ENCODE measurements around the gene HDAC2.
"Not testable (repeated sequence)": the region's sequence is repeated elsewhere in the genome, so short reads cannot be mapped to it uniquely, and the experiment has no call there.

Gene HDAC2

GRCh38 chr6:113971741-113972140 lies 793 bp upstream of the HDAC2 start:
- no peak for DNase-seq (ENCODE audit: low read depth)

- DNase-seq (ENCODE audit: low read depth): no peak
These were observed 802 bp downstream of the HDAC2 start for GRCh38 chr6:113969888-113970804.

- no peak for DNase-seq (ENCODE audit: low read depth)
These were observed 2.5 kb downstream of the HDAC2 start for GRCh38 chr6:113968472-113968871.

- no peak for DNase-seq (ENCODE audit: low read depth)
These were observed 3.2 kb downstream of the HDAC2 start for GRCh38 chr6:113967777-113968176.

GRCh38 chr6:113960795-113961194 lies 10.2 kb downstream of the HDAC2 start:
- DNase-seq (ENCODE audit: low read depth): no peak

- no peak for DNase-seq (ENCODE audit: low read depth)
These were observed 11.7 kb downstream of the HDAC2 start for GRCh38 chr6:113959235-113959634.

GRCh38 chr6:113954653-113955052 lies 16.3 kb downstream of the HDAC2 start:
- DNase-seq (ENCODE audit: low read depth): no peak

- DNase-seq (ENCODE audit: low read depth): no peak
These were observed 17.6 kb downstream of the HDAC2 start for GRCh38 chr6:113953346-113953745.

- no peak for DNase-seq (ENCODE audit: low read depth)
These were observed 21.4 kb downstream of the HDAC2 start for GRCh38 chr6:113949499-113949898.

GRCh38 chr6:113944701-113945100 lies 26.2 kb downstream of the HDAC2 start:
- no peak for DNase-seq (ENCODE audit: low read depth)

- DNase-seq (ENCODE audit: low read depth): no peak
These were observed 31.1 kb downstream of the HDAC2 start for GRCh38 chr6:113939825-113940224.

- peak; percentile 27 for DNase-seq (ENCODE audit: low read depth)
These were observed 34.6 kb downstream of the HDAC2 start for GRCh38 chr6:113936093-113936934.

GRCh38 chr6:113934101-113934500 lies 36.8 kb downstream of the HDAC2 start:
- no peak for DNase-seq (ENCODE audit: low read depth)

GRCh38 chr6:113931907-113932306 lies 39.0 kb downstream of the HDAC2 start:
- DNase-seq (ENCODE audit: low read depth): not testable (repeated sequence)

GRCh38 chr6:113930183-113930582 lies 40.8 kb downstream of the HDAC2 start:
- no peak for DNase-seq (ENCODE audit: low read depth)

- DNase-seq (ENCODE audit: low read depth): no peak
These were observed 43.9 kb downstream of the HDAC2 start for GRCh38 chr6:113927001-113927400.

- no peak for DNase-seq (ENCODE audit: low read depth)
These were observed 45.6 kb downstream of the HDAC2 start for GRCh38 chr6:113925378-113925777.

- no peak for DNase-seq (ENCODE audit: low read depth)
These were observed 46.6 kb downstream of the HDAC2 start for GRCh38 chr6:113924312-113924723.

- DNase-seq (ENCODE audit: low read depth): no peak
These were observed 47.4 kb downstream of the HDAC2 start for GRCh38 chr6:113923526-113923925.

GRCh38 chr6:113921299-113921904 lies 49.5 kb downstream of the HDAC2 start:
- no peak for DNase-seq (ENCODE audit: low read depth)

GRCh38 chr6:113920663-113921267 lies 50.2 kb downstream of the HDAC2 start:
- no peak for DNase-seq (ENCODE audit: low read depth)

GRCh38 chr6:113910285-113910684 lies 60.7 kb downstream of the HDAC2 start:
- DNase-seq (ENCODE audit: low read depth): not testable (repeated sequence)
